ENCODE data around the gene FBXO46.

The FBXO46 gene

GRCh38 chr19:45730368-45731288, at the start of gene FBXO46:
FBXO46 (minus strand) TSS chr19:45730896; CDS start chr19:45713495, 17,401 bp downstream.
- peak; percentile 98 for DNase-seq

GRCh38 chr19:45780146-45780447, 49.4 kb upstream of the FBXO46 start:
- DNase-seq = no peak

- DNase-seq = no peak
These were observed 48.8 kb upstream of the FBXO46 start for GRCh38 chr19:45779231-45780145.

GRCh38 chr19:45778010-45778661, 47.4 kb upstream of the FBXO46 start:
- DNase-seq = no peak

- DNase-seq = no peak
These were observed 46.8 kb upstream of the FBXO46 start for GRCh38 chr19:45777395-45777961.

DNA sequence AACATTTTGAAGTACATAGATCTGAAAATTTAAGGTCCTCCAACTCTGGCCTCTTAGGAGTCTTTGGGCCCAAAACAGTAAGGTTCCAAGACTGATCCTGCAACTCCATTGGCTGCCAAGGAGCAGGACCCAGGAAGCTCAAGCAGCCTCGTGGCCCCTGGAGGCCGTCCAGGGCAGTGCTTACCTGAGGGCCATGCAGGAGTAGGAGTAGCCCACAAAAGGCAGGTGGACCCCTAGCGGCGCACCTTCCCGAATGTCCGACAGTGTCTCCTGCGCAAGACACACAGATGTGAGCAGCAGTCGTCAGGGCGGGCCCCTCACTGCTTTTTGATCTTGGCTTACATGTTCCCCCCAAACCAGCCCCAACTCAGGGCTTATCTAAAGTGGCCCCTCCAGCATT, 44.1 kb upstream of the FBXO46 start:
- no peak for DNase-seq

DNA sequence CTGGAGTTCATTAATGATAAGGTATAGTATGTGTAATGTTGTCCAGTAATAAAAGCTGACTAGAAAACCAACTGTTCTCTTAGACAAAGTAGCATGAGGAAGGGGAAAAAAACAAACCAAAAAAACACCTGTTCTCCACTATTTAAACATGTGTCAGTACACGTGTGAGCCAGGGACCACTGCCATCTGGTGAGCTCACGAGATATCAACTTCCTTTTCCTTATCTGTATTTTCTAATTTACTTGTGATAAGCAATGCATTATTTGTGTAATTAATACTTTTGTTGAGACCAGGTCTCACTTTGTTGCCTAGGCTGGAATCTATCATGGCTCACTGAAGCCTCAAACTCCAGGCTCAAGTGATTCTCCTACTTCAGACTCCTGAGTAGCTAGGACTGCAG, 42.7 kb upstream of the FBXO46 start:
- DNase-seq = no peak

DNA sequence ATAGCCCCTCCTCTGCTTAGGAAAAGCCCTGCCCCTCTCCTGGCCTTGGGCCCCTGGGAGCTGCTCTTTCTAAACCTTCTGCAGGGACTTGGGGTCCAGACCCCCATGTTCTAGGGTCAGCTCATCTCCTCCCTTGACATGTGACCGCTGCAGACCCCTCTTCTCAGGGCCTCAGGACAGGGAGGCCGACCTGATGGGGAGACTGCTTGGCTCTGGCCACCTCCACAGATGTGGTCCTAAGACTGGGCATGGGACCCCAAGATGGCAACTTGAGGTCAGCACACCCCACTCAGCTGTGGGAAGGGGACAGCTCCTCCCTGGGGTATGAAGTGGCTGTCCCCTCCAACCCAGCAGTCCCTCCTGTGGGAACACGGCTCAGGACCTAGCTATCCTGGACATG, 42.2 kb upstream of the FBXO46 start:
- no peak for DNase-seq

- DNase-seq = no peak
These were observed 41.6 kb upstream of the FBXO46 start for GRCh38 chr19:45772130-45772840.

DNA sequence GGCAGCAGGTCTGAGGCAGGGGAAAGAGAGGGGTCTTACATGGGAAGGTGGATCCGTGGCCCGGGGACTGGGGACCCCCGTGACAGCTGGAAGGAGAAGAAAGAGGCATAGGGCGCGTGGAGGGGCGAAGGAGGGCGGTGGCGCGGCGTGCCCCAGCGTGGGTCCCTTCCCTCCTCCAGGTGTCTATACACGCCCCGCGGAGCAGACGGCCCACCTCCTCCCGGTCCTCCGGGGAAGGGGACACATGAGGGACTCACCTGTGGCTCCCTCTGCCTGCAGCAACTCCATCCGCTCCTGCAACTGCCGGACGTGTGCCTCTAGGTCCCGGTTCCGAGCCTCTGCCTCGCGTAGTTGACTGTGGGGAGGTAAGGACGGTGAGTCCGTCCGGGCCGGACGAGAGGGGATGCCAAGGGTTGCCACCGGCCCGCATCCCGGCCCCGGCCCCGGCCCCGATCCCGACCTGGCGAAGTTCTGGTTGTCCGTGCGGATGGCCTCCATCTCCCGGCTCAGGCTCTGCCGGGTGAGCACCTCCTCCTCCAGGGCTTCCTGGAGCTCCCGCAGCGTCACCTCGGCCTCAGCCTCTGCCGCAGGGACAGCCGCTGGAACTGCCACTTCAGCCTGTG, 40.7 kb upstream of the FBXO46 start:
- no peak for DNase-seq

GRCh38 chr19:45770192-45771101, 39.8 kb upstream of the FBXO46 start:
- peak; percentile 99 for DNase-seq

DNA sequence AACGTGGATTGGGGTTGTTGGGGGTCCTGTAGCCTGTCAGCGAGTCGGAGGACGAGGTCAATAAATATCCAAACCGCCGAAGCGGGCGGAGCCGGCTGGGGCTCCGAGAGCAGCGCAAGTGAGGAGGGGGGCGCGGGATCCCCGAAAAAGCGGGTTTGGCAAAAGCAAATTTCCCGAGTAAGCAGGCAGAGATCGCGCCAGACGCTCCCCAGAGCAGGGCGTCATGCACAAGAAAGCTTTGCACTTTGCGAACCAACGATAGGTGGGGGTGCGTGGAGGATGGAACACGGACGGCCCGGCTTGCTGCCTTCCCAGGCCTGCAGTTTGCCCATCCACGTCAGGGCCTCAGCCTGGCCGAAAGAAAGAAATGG, 39.1 kb upstream of the FBXO46 start:
- DNase-seq = no peak

GRCh38 chr19:45768984-45769782, 38.5 kb upstream of the FBXO46 start, which contains the start of gene SIX5:
SIX5 (minus strand) TSS chr19:45769252; CDS start chr19:45768844, 408 bp downstream.
- peak; percentile 98 for DNase-seq

- DNase-seq = peak; percentile 45
These were observed 37.9 kb upstream of the FBXO46 start for GRCh38 chr19:45768655-45768983.

- DNase-seq = peak; percentile 38
These were observed 37.4 kb upstream of the FBXO46 start for GRCh38 chr19:45767881-45768654.

DNA sequence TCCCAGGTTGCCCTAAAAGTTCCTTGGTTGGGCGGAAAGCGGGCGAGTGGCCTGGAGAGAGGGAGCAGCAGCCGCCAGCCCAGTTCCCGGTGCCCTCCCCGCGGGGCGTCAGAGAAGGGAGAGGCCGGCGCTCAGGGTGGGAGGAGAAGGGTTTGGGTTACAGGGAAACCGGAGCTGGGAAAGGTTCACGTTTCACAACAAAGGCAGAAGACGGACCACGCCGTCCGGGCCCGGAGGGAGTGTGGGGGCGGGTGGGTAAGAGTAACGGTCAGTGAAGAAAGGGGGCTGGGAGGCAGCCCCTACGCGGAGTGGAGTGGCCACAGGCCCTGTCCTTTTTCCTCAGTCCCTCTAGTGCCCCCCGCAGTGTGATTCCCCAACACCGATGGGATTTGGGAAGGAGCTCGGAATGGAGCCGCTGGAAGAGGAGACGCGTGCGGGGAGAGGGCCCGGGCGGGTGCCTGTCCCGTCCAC, 36.7 kb upstream of the FBXO46 start:
- DNase-seq = peak; percentile 73

DNA sequence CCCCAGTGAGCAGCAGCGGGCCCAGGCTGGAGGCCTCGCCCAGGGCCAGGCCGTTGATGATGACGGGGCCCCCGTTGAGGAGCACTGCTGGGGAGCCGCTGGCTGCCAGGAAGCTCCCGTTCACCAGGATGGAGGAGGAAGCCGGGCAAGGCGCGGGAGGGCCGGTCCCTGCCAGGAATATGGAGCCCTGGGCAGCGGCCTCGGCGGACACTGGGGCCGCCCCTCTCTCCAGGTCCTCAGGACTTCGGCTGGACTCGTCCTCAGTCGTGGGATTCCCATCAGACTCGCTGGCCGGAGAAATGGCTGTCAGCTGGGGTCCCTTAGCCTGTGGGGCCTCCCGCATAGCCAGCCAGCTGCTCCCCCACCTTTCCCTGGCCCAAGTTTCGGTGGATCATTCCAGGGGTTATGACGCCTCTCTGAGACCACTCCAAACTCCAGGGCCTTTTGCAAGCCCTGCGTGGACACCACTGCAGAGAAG, 36.2 kb upstream of the FBXO46 start:
- no peak for DNase-seq

DNA sequence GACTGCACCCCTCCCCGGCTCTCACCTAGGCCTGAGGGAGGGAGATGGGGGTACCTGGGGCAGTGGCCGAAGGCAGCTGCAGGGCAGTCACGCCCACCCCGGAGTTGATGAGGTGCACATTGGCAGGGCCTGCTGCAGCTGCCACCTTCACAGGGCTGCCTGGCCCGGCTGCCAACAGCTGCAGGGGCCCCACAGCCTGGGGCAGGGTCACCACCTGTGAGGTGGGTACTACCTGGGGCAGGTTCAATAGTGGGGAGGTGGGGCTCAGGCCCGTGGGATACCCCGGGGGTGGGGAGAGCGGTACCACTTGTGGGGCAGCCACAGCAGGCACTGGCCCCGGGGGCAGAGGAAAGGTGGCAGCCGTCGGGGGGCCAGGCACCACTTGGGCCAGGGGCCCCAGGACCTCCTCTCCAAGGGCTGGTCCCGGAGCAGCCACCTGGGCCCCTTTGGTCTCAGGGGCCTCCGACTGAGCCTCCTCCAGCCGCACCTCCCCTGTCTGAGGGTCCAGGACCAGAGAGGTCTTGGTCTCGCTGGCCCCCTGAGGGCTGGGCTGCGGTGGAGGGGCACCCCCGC, 35.7 kb upstream of the FBXO46 start:
- DNase-seq = no peak
